ENCODE measurements around the gene ERC1. TPM values are rescaled to one million over a fixed set of nuclear protein-coding genes. Genes with fewer than 3 reads are reported as not detected.

ERC1 gene
- total RNA-seq, 4 donors from 2014 or later = 28.9 to 106 (median 43.6) TPM

DNA sequence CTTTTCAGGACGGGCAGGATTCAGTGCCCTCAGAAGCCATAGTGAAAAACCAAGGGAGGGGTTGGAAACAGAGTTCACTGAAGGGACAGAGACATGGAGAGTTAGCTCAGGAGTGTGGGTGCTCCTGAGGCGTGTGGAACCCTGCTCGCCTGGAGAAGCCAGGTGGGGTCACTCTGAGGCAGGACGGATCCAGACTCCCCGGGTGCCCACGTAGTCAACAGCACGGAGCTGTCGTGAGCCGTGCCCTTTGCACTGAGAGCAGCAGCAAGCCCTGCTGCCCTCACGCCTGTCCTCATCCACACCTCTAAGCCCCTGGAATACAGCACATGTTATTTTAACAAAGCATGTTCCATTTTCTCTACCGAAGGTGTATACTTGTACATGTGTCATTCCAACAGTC, 488.6 kb downstream of the ERC1 start:
- no peak for DNase-seq
- H3K27me3 ChIP-seq = no peaks in the 10 kb centered on the region
- no peaks in the 10 kb centered on the region for H3K9me3 ChIP-seq
- no peak overlapping the region for H3K27ac ChIP-seq
- intact Hi-C loops (cut with DNase I; ENCODE audit: low total_unique reads) = no loop called here
- H3K36me3 ChIP-seq = no peaks in the 10 kb centered on the region
- H3K4me3 ChIP-seq = no peak overlapping the region
- no peaks in the 10 kb centered on the region for H3K4me1 ChIP-seq
- TF ChIP-seq POLR2A (IDR thresholded peaks at IDR 0.05) = no peak
- TF ChIP-seq, protein P1, sequence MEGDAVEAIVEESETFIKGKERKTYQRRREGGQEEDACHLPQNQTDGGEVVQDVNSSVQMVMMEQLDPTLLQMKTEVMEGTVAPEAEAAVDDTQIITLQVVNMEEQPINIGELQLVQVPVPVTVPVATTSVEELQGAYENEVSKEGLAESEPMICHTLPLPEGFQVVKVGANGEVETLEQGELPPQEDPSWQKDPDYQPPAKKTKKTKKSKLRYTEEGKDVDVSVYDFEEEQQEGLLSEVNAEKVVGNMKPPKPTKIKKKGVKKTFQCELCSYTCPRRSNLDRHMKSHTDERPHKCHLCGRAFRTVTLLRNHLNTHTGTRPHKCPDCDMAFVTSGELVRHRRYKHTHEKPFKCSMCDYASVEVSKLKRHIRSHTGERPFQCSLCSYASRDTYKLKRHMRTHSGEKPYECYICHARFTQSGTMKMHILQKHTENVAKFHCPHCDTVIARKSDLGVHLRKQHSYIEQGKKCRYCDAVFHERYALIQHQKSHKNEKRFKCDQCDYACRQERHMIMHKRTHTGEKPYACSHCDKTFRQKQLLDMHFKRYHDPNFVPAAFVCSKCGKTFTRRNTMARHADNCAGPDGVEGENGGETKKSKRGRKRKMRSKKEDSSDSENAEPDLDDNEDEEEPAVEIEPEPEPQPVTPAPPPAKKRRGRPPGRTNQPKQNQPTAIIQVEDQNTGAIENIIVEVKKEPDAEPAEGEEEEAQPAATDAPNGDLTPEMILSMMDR (IDR thresholded peaks at IDR 0.05) = no peak

DNA sequence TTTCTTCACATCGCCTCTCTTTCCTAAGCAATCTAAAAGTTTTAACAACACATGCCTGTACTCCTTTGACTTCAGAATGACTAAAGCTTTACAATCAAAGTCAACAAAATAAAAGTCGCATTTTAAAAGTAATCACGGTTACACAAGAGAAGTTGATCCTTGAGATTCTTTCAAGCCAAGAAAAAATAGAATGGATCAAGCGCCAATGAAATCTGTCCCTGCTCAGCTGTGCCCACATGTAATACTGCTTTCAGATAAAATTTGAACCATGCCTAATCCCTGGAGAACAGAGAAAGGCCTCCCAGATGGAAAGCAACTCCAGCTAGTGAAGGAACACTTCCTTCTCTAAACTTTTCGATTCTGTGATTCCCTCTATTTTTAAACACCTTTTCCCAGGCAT, 490.3 kb downstream of the ERC1 start:
- intact Hi-C loops (cut with DNase I; ENCODE audit: low total_unique reads) = no loop called here
- TF ChIP-seq, protein P1 (IDR thresholded peaks at IDR 0.05) = no peak
- TF ChIP-seq POLR2A (IDR thresholded peaks at IDR 0.05) = no peak

DNA sequence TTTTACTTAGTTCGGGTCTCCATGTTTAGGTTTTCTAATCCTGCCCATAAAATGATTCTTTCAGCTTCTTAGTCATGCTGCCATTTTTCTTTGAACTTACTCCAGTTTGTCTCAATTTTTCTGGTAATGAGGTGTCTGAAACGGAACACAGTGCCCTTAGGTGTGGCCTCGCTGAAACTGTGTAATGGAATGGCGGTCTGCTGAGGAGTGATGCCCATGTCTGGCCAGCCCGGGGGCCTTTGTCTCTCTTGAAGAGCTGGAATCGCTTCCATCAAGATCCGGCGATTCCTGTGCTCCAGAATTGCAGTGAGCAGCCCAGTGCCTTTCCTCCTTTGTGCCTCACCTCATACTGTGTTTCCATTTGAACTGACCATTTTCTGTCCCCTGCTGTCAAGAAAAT, 490.9 kb downstream of the ERC1 start:
- H3K27ac ChIP-seq = no peak overlapping the region

More for the DNA sequence above, 490.3 kb downstream of the ERC1 start:
- DNase-seq = no peak
- Histone ChIP-seq H3K36me3 (no peaks in the 10 kb centered on the region), H3K27me3 (no peaks in the 10 kb centered on the region), H3K27ac (no peak overlapping the region), H3K4me3 (no peak overlapping the region), H3K9me3 (no peaks in the 10 kb centered on the region), H3K4me1 (no peaks in the 10 kb centered on the region)

DNA sequence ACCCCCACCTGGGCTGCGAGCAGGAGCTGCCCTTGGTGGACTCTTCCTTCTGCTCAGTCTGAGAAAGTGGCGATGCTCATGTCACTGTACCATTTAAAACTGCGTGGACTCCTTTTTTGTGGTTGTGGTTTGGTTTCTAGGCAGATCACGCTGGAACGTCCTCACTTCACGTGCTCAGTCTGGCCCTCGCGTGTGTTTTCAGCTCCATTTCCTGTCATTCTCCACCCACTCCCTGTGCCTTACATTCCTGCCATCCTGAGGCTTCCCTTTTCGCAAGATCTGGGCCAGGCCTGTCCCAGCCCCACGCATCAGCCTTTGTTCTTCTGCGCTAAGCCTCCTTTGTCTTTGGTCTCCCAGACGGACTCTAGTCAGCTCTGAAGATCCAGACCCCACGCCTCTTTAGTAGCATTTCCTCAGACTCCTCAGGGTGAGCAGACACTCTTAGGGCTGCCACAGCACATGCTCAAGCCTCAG, 497.9 kb downstream of the ERC1 start:
- no peaks in the 10 kb centered on the region for H3K27me3 ChIP-seq
- TF ChIP-seq, protein P1 (IDR thresholded peaks at IDR 0.05) = no peak
- TF ChIP-seq POLR2A (IDR thresholded peaks at IDR 0.05) = no peak
- no peaks in the 10 kb centered on the region for H3K4me1 ChIP-seq
- H3K9me3 ChIP-seq = no peaks in the 10 kb centered on the region
- no peak overlapping the region for H3K4me3 ChIP-seq
- intact Hi-C loops (cut with DNase I; ENCODE audit: low total_unique reads) = no loop called here
- H3K27ac ChIP-seq = no peak overlapping the region
- no peaks in the 10 kb centered on the region for H3K36me3 ChIP-seq
- DNase-seq = no peak

More for the DNA sequence above, 490.9 kb downstream of the ERC1 start:
- Histone ChIP-seq H3K27me3 (no peaks in the 10 kb centered on the region), H3K4me3 (no peak overlapping the region), H3K36me3 (no peaks in the 10 kb centered on the region), H3K9me3 (no peaks in the 10 kb centered on the region), H3K4me1 (no peaks in the 10 kb centered on the region)
- intact Hi-C loops (cut with DNase I; ENCODE audit: low total_unique reads) = no loop called here
- no peak for DNase-seq
- TF ChIP-seq, protein P1 (IDR thresholded peaks at IDR 0.05) = no peak
- TF ChIP-seq POLR2A (IDR thresholded peaks at IDR 0.05) = no peak

DNA sequence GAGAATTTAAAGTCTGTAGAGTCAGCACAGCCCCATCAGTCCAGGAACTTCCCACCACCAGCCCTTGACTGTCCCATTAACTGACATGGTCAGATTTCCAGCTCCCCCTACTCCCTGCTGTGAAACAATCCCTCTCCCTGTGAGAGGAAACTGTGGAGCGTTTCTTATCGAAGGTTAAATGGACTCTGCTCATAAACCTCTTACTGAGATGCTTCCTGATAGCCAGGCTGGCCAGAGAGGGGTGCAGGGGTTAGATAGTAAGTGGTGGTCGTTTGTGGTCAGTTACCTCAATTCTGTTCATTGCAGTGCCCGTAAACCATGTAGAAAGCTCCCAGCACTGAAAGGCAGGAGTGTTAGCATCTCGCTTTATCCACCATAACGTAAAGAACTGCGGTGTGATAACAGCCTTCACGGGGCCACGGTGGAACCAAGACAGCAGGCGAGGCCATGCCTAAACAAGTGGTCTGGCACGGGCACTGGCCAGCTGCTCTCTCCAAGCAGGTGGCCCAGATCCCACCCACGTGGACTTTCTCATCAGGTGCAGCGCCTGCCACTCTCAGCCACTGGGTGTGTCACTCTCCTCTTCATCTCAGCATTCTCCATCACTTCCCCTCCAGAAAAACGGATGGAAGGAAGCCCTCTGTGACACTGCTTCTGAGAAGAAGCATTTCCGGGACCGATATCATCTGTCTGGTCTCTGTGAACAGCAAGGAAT, 501.1 kb downstream of the ERC1 start:
- H3K27me3 ChIP-seq = no peaks in the 10 kb centered on the region
- H3K4me1 ChIP-seq = no peaks in the 10 kb centered on the region
- no peaks in the 10 kb centered on the region for H3K36me3 ChIP-seq
- intact Hi-C loops (cut with DNase I; ENCODE audit: low total_unique reads) = no loop called here
- no peak for DNase-seq
- H3K27ac ChIP-seq = no peak overlapping the region
- H3K4me3 ChIP-seq = no peak overlapping the region
- TF ChIP-seq, protein P1 (IDR thresholded peaks at IDR 0.05) = no peak
- TF ChIP-seq POLR2A (IDR thresholded peaks at IDR 0.05) = no peak
- H3K9me3 ChIP-seq = no peaks in the 10 kb centered on the region

Measured in uterus (tissue), 4 donors.